ENCODE measurements around the gene SORCS1.

Gene SORCS1

DNA sequence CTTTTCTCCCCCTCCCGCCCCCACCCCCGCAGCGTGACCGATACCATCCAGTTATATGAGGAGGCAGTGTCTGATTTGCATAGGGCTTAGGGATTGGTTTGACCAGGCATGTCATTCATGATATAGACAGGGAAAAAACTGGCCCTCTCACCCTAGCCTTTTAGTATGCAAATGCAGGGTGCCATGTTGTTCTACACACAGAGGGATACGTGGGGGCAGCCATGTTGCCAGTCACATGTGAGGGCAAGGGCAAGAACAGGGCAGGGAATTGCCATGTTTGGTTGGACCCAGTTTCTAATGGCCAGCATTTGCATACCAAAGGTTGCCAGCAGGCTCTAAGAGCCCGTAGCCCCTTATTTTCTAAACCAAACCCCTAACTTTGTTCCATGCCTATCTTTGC is 552.1 kb downstream of the SORCS1 start:
- no peak for DNase-seq

DNA sequence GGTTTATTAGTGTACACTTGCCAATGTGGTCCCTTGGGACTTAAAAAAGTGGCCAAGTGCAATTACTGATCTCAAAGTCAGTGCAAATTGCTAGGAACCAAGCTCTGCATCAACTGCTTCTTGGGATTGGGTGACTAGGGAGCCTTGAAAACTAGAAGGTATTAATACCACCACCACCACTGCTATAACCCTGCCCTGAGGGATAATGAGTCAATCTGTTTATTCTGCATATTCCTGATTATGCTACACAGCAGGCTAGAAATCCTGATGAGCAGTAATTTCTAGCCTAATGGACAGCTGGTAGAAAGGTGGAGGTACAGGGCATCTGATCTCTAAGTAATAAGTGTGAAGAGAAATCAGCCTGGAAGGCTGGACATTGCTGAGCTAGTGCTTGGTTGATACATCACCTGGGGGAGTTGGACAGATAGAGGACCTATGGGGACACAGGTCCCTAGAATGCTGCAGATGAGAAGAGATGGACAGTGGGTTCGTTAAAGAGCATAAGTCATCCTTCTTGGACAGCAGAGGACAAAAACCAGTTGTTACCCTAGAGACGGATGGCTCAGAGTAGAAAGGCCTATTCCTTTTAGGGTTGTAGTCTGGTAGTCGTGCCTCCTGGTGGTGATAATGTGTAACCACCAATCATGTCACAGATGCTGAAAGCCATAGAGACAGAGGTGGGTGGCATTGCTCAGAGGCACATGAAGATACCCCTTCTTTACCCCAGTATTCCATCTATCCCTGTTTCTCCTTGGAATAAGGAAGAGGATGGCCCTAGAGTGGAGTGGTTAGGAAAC is 554.8 kb downstream of the SORCS1 start:
- DNase-seq, result no peak

DNA sequence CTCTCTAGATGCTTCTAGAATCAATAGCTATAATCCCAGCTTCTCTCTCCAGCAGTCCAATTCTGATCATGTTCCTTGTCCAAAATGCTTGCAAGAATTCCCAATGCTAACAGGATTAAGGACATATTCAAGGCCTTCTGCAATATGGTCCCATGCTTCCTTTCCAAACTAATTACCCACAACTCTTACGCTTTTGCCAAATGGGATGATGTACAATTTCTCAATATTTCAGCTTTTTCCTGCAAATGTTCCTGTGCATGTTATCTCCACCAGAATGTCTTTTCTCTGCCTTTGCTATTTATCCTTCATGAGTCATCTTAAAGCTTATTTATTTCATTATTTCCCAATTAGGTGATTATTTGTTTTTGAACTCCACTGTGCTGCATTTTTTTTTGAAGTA is 556.4 kb downstream of the SORCS1 start:
- DNase-seq, result no peak

DNA sequence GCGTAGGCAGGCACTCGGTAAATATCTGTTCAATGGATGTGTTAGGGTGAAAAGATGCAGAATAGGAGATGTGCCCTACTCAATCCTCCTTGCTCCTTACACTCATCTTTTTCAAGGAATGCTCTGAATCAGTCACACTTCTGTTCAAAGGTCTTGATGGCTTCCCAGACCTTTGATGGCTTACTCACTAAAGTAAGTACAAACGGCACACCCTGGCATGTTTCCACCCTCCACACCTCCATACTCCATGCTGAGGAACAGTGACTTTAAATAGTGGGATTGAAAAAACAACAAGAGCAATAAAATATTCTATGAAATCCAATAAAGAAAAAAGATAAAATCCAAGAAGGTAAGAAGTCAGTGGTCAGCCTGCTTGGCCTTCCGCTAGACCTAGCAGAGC is 569.2 kb downstream of the SORCS1 start:
- DNase-seq, result peak in 5 of 56 donors; percentile 6 to 44 (median 15)

DNA sequence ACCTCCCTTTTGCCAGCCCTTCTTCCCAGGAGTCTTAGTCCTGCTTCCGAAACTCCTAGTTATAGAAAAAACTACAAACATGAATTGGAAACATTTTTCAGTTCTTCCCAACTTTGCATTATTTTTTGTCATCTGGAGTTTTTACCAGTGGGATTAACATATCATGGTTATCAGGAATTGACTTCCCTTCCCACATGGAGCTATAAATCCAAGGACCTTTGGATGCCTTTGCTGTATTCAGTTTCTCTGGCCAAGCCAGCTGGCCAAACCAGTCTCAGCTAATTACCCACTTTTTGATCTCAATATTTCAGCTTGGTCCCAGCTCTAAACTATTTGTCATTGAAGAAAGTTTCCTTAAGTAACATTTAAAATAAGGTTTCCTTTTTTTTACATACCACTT is 570.6 kb downstream of the SORCS1 start:
- no peak for DNase-seq

DNA sequence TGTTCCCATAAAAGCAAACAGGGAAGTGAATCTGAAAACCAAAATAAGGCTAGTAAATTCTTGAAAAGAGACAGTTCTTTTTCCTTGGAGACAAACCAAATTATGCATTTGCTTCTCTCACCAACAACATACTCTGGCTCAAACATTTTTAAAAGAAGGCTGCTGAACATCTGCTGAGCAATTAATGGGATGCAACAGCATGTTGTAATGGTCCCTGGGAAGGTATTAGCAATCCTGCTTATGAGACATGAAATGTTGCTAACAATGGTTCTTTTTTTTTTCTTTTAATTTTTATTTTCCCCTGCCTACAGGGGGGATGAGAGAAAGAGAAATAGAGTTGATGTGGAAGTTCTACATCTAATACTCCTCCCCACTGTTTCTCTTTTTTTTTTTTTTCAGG is 572.1 kb downstream of the SORCS1 start:
- DNase-seq, result no peak

DNA sequence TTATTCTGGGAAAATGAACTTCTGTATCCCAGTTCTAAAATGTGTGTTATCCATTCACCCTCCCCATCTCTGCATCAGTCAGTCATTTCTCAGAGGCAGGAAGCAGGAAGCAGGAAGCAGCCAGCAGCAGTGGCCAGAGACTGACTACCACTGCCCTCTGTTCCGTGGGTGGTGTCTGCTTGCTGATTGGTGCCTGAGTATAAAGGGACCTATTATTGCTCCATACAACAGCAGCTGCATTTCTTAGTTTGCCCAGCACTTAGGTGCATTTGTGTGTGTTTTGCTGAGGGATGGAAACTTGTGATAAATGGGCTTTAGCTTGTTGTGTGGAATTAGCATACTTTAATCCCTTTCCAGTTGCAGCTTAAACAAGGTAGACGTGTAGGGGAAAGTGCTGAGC is 582.2 kb downstream of the SORCS1 start:
- DNase-seq, result peak in 53 of 56 donors; percentile 9 to 85 (median 57)

DNA sequence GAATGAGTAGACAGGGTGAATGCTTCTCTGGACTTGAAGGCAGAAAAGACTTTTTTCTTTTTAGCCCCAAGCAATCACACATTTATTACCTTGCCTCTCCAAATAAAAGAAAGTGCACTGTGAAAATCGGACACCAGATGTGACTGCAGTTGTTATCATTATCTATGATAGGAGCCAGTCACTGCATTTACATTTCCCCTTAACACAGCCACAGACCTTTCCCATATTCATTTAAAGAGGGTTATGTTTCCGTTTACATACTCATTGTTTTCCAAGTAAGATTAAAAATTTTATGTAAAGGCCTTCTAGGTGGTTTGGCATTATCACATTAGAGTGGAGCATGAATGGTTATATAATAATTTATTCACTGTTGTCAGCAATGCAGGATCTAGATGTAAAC is 586.8 kb downstream of the SORCS1 start:
- no peak for DNase-seq

DNA sequence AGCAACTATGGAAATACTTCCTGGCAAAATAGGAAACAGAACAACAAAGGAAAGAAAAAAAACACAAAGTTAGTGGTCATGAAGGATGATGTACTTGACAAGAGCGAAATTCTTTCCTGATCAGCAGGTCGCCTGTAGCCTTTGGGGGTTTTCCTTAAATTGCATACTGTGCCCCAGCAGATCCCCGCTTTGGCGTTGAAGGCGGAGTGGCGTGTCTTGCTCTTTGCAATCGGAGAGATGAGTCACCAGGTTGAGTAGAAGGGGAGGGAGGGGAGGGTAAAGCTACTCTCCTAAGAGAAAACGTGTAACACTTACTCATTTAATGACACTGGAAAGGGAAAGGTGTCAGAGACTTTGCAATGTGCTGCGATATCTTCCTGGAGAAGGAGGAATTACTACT is 587.2 kb downstream of the SORCS1 start:
- peak in 22 of 56 donors; percentile 3 to 66 (median 22) for DNase-seq

DNA sequence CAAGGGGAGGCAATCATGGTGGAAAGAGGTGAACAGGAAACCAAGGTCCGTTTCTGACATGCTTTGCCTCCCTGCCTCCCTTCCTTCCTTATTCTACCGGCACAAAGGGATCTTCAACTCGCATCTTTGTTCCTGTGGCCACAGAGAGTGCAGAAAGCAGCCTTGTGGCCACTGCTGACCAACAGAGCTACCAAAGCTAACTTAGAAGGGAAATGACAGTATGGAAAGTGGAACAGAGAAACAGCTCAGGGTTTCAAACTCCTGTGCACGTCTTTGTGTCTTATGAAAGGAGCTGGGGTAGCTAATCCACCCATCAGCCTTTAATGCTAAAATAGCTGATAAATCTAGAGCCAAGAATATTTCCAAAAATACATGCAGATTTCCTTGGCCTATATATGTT is 588.0 kb downstream of the SORCS1 start:
- DNase-seq, result no peak

DNA sequence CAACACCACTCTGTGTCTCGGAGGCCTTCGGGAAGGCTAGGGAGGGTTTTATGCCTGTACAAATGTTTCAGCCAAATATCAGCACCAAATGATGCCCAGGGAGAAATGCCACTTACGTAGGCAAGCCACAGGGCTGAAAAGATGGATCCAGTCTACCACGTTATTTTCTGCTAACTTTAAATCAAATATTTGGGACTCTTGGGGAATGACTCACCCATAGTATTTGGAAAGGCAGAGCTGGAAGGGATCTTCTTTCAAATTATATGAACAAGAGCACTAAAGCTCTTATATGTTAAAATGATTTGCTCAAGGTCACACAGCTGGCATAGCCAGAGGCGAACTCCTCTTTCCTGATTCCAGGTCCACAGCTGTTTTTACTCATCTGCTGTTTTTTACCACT is 591.4 kb downstream of the SORCS1 start:
- no peak for DNase-seq

DNA sequence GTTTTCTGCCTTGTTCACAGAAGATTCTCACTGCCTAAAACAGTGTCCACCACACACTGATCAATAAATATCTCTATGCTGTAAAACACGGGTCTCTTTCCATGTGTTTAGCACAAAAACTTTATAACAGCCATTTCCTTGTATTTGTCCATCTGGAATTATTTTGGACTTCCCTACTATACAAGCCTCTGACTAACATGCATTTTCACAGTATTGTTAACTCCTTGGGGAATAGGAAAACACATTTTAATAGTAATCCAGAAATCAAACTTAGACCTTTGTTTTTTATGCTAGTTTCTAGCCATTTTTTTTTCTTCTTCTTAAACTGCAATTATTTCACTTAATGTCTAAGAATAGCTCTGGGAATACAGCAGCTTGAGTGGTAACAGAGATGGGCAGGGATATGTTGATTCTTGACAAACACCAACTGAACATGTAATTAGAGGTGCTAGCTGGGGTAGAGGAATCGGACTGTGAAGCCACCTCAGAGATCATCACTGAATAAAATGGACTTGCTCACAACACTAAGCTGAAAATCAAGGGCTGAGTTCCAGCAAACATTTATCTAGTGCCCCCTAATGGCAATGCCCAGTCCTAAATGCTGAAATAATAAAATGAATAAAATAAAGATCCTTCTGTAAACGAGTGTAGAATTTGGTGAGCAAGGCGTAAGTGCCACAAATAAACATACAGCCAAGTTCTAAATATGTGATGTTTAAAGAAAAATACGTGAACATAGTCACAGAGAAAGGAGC is 593.1 kb downstream of the SORCS1 start:
- DNase-seq, result peak in 22 of 56 donors; percentile 3 to 49 (median 10)

DNA sequence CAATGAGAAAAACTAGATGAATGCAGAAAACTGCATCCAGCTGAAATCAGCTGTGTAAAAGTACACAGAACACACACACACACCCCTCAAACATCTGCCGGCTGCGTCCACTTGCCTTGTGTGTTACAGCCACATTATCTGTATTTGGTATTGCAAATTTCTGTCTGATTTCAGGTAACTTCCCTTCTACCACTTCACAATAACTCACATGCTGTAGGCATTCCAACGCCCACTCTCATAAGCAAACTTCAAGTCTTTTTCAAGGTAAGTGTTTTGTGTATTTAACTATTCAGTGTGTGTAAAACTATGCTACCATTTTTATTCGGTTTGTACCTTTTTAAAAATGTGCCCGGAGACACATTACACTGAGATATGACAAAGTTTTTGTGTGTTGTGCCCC is 594.2 kb downstream of the SORCS1 start:
- DNase-seq, result no peak

DNA sequence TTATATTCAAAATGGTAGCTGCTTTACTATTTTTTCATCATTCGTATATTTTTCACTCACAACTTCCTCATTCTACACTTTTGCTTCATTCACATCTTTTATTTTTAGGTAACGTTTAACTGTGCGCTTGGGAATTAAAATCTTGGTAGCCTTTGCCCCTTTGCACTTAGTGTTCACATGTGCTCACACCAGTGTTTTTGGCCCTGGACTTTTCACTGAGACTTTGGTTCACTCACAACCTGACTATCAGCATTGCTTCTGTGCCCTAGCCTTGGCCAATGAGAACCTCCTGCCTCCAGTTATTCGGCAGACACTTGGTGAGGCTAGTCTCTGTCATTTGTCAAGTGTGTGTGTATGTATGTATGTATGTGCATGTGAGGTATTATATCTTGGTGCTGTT is 596.9 kb downstream of the SORCS1 start:
- DNase-seq, result no peak

DNA sequence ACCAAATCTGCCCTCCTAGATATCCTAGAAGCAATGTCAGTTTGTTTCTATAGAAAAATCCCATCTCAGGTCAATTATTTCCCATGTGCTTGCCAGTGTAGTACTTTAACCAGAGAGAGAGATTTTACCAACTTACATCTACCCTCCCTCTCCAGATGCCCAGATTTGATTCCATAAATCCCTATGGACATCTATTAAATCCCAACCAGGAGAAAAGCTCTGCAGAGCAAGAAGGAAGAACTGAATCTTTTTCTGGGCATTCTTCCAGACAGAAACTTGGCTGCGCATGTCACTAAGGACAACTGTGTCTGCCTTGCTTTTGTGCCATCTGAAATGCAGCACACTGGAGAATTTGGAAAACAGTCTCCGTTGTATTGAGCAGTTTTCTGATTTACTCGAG is 597.6 kb downstream of the SORCS1 start:
- DNase-seq, result peak in 19 of 56 donors; percentile 1 to 60 (median 5)

DNA sequence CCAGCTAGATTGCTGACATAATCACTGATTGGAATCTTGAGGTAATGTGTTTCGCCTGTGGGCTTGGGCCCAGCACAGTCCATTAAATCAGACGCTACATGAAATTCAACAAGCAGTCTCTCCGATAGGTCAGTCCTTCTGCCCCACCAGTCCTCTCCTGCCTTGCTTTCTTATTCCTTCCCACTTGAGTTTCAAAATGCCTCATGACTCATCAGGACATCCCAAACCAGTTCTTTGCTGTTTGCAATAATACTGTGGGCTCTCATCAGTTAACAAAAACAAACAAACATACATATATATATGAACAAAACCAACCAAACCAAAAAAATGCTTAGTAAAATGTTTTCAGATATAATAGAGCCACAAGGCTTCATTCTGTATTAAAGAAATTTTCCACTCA is 599.0 kb downstream of the SORCS1 start:
- DNase-seq, result no peak

DNA sequence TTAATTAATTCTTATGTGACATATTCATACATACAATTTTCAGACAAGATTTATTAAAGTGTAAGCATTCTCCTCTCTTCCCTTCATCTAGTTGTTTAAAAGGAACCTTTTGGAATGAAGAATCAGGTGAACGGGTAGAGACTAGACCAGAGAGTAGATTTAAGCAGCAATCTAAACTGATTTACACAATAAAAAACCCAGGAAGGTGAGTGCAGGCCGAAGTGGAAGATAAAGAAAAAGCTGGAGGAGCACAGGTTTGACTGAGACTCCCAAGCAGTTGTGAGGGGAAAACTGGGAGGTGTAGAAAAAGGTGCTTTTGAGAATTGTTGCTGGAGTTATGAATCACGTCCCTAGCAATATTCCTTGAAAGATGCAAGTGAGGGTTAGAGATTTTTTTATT is 601.1 kb downstream of the SORCS1 start:
- no peak for DNase-seq

DNA sequence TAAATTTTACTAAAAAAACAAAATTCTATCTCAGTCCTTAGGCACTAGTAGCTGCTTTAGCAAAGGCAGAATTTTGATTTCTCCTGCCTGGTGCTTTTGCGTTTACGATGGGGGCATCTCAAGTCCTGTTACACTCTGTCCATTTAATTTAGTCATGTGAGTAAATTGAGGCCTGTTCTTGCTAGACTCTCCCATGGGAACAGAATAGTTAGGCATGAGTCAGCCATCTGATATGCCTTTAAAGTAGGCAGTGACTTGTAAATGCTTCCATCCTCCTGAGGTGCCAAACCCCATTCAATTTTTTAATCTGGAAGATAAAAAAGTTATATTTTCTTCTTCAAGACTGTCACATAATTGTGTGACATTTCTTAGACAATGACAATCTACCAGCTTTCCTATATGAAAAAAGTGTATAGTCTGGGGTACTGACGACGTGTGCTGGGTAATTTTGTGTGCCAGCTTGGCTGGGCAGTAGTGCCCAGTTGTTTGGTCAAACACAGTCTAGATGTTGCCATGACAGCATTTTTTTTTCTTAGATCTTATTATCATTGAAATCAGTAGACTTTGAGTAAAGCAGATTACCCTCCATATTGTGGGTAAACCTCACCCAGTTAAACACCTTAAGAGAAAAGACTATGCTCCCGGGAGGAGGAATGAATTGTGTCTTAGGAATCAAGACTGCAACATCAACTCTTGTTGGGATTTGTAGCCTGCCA is 603.4 kb downstream of the SORCS1 start:
- no peak for DNase-seq

DNA sequence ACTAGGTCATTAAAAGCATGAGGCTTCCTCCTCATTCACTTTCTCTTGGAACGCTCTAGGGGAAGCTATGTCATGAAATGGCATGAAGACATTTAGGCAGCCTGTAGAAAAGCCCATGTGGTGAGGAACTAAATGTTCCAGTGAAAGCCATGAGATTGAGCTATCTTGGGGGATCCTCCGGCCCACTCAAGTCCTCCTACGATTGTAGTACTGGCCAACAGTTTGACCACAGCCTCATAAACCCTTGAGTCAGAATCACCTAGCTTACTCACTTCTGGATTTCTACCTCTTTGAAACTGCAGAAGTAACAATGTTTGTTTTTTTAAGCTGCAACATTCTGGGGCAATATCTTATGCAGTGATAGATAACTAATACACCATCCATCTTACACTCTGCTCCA is 605.1 kb downstream of the SORCS1 start:
- no peak for DNase-seq

DNA sequence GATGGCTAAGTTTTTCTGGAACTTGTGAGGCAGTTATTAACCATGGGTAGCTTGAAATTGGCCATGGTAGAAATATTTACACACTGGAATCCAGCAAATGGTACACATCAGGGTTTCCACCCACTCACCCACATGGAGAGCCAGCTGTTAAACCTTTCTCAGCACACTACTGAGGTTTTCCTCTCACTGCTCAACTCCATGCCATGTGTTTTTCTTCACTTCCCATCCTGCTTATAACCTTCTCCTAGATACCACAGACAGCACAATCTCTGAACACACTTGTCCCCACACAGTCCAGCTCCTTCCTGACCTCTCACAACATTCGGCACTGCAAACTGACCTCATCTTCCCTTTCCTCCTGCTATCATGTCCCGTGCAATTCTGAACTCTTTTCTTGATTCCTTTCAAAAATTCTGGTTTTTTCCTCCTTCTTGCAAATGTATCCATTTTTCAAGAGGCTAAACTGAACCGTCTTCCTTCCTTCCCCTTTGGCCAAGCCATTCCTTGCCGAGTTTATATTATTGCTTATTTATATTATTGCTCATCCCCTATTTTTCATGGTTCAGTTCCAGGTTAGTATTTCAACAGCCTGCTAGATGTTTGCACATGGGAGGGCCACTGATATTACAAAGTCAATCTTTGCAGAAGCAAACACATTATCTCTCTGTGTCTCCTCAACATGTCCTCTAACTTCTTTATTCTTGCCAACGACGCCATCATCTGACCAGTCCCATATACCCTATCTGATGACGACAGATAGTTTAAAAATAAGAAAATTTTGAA is 606.4 kb downstream of the SORCS1 start:
- no peak for DNase-seq

DNA sequence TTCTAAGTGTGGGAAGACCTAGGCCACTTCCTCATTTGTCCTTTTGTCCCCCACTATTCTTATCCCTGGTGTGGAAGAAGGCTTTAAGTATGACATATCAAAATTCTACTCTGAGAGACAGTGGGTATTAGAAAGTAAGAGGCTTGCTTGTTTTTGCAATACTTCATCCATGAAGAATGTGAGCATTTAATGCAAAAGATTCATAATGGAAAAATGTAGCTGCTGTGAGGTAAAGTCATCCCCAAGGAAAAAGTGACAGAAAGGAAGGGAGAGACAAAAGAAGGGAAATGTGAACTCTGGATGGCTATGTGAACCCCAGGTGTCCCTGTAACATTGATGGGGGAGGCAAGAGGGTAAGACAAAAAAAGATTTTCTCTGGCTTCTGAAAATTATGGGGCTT is 607.5 kb downstream of the SORCS1 start:
- DNase-seq, result no peak
